Activated CD8-positive, alpha-beta T cell treated with anti-CD3 and anti-CD28 coated beads, Interleukin-2, amount 10 ng/mL, durations not matched to agents 7 days and 5 days (primary cell): ENCODE measurements around the gene COX6A2. TPM values are rescaled to one million over a fixed set of nuclear protein-coding genes. Genes with fewer than 3 reads are reported as not detected.
A peak's percentile ranks its signal among the peaks of the same experiment; 100 is the strongest.

ENCODE experiments used
- ATAC-seq: fragments of 150-1000 bp; cut with Tn5 transposase; one replicate; pipeline ENCODE4 v1.10.0; 2021; ENCODE audit warnings: moderate library complexity
- CTCF ChIA-PET: fragments of 350-600 bp; sonication (Branson Sonifier 250); formaldehyde crosslinking; loops from one replicate; lab custom pipeline; 2021; ENCODE audit warnings: antibody characterized with exemption; lab: Charles Lee
- POLR2A ChIA-PET: fragments of 350-600 bp; sonication (Branson Sonifier 250); formaldehyde crosslinking; loops from one replicate; lab custom pipeline; 2021; ENCODE audit warnings: antibody characterized with exemption; lab: Charles Lee
- DNase-seq: peaks from one replicate; pipeline ENCODE4 v3.0.0-alpha.2; 2020
- H3K27ac Mint-ChIP-seq: one replicate; pipeline ENCODE4 v1.8.0; 2021; ENCODE audit warnings: mild to moderate bottlenecking, mixed read lengths
- H3K27me3 Mint-ChIP-seq: one replicate; pipeline ENCODE4 v1.8.0; 2021; ENCODE audit warnings: low read depth, mixed read lengths
- H3K36me3 Mint-ChIP-seq: one replicate; pipeline ENCODE4 v1.8.0; 2021; ENCODE audit warnings: low read depth, mixed read lengths
- H3K4me1 Mint-ChIP-seq: one replicate; pipeline ENCODE4 v1.8.0; 2021; ENCODE audit warnings: low read depth, mixed read lengths
- H3K4me3 Mint-ChIP-seq: one replicate; pipeline ENCODE4 v1.8.0; 2021; ENCODE audit warnings: mild to moderate bottlenecking, mixed read lengths
- H3K9me3 Mint-ChIP-seq: one replicate; pipeline ENCODE4 v1.8.0; 2022; ENCODE audit warnings: mixed read lengths; ENCODE audit not compliant: insufficient read depth
- total RNA-seq, 2 experiments: library from RNA; stranded (reverse); gene quantifications; one replicate each; pipeline ENCODE4 v1.2.3, GENCODE V29; 2021

Gene COX6A2
- total RNA-seq, result not detected

- CTCF ChIA-PET, result interaction anchor here (1.2 to 3.1 kb wide), 2 partner anchors 28 to 46 kb away, joined by 6 to 11 read pairs; no protein-coding TSS in a partner anchor
- H3K4me3 Mint-ChIP-seq, result no peak within 1 kb of the TSS
Measured at GRCh38 chr16:31428279-31428597, at the start of gene COX6A2. Gene COX6A2 (minus strand): TSS chr16:31428360. CDS start chr16:31428325, 35 bp downstream.

GRCh38 chr16:31477220-31478216 is 49.4 kb upstream of the COX6A2 start:
- DNase-seq, result peak; percentile 51
- POLR2A ChIA-PET, result interaction anchor here (0.6 to 2.7 kb wide), 7 partner anchors 10 to 511 kb away, joined by 3 to 9 read pairs (median 4); partner anchors contain the start of gene ARMC5
- Mint-ChIP-seq H3K4me3 (peak overlapping the region; percentile 79), H3K4me1 (peaks cover 26% of the 10 kb centered on the region), H3K9me3 (no peaks in the 10 kb centered on the region), H3K36me3 (no peaks in the 10 kb centered on the region), H3K27ac (no peak overlapping the region), H3K27me3 (peaks cover 44% of the 10 kb centered on the region)
- CTCF ChIA-PET, result interaction anchor here (1.7 to 1.9 kb wide), 2 partner anchors 17 to 19 kb away, joined by 4 to 11 read pairs; partner anchors contain the start of gene ARMC5
- ATAC-seq, result peak; percentile 33

More at GRCh38 chr16:31428279-31428597, at the start of gene COX6A2:
- Mint-ChIP-seq H3K27ac (no peak within 1 kb of the TSS), H3K4me1 (peaks cover 53% of the 10 kb centered on the region), H3K36me3 (peaks cover 3% of the 10 kb centered on the region), H3K9me3 (no peaks in the 10 kb centered on the region), H3K27me3 (peaks cover 10% of the 10 kb centered on the region)
- DNase-seq (no peak), ATAC-seq (no peak)
- POLR2A ChIA-PET, result interaction anchor here (1.2 kb wide), 1 partner anchor 9 kb away, joined by 3 read pairs; no protein-coding TSS in a partner anchor

- CTCF ChIA-PET, result interaction anchor here (1.7 to 2.5 kb wide), 3 partner anchors 16 to 18 kb away, joined by 4 to 17 read pairs (median 11); partner anchors contain the start of gene ARMC5
- DNase-seq, result peak; percentile 92
- peaks cover 27% of the 10 kb centered on the region for H3K4me1 Mint-ChIP-seq
- peak overlapping the region; percentile 79 for H3K4me3 Mint-ChIP-seq
- H3K27ac Mint-ChIP-seq, result peak overlapping the region; percentile 72
- POLR2A ChIA-PET, result interaction anchor here (0.6 to 2.7 kb wide), 6 partner anchors 11 to 510 kb away, joined by 3 to 9 read pairs (median 4); partner anchors contain the start of gene ARMC5
- no peaks in the 10 kb centered on the region for H3K9me3 Mint-ChIP-seq
- peaks cover 44% of the 10 kb centered on the region for H3K27me3 Mint-ChIP-seq
- no peaks in the 10 kb centered on the region for H3K36me3 Mint-ChIP-seq
- ATAC-seq, result peak; percentile 90
Measured at GRCh38 chr16:31476303-31477219, 48.4 kb upstream of the COX6A2 start.

GRCh38 chr16:31475946-31476302 is 47.8 kb upstream of the COX6A2 start:
- Mint-ChIP-seq H3K4me3 (peak overlapping the region; percentile 79), H3K4me1 (peaks cover 27% of the 10 kb centered on the region), H3K9me3 (no peaks in the 10 kb centered on the region), H3K27ac (peak overlapping the region; percentile 72), H3K36me3 (peaks cover 3% of the 10 kb centered on the region), H3K27me3 (peaks cover 47% of the 10 kb centered on the region)
- DNase-seq (no peak), ATAC-seq (no peak)
- ChIA-PET POLR2A (interaction anchor here (1.2 to 2.7 kb wide), 4 partner anchors 12 to 397 kb away, joined by 4 to 9 read pairs (median 4); partner anchors contain the start of genes ARMC5 and ZNF267), CTCF (interaction anchor here (2.5 kb wide), 1 partner anchor 15 kb away, joined by 17 read pairs; no protein-coding TSS in a partner anchor)

GRCh38 chr16:31474773-31475738 is 46.9 kb upstream of the COX6A2 start:
- ATAC-seq (no peak), DNase-seq (no peak)
- ChIA-PET CTCF (interaction anchor here (1.4 to 2.5 kb wide), 3 partner anchors 14 to 394 kb away, joined by 3 to 17 read pairs (median 5); partner anchors contain the start of gene ZNF843), POLR2A (interaction anchor here (1.2 to 2.7 kb wide), 5 partner anchors 12 to 398 kb away, joined by 3 to 9 read pairs (median 4); partner anchors contain the start of gene ZNF267)
- Mint-ChIP-seq H3K27me3 (peaks cover 42% of the 10 kb centered on the region), H3K9me3 (no peaks in the 10 kb centered on the region), H3K4me3 (no peak overlapping the region), H3K4me1 (peaks cover 27% of the 10 kb centered on the region), H3K27ac (no peak overlapping the region), H3K36me3 (peaks cover 3% of the 10 kb centered on the region)

- ATAC-seq, result no peak
- Mint-ChIP-seq H3K27ac (no peak overlapping the region), H3K36me3 (peaks cover 3% of the 10 kb centered on the region)
Measured at GRCh38 chr16:31474173-31474714, 46.1 kb upstream of the COX6A2 start.

GRCh38 chr16:31473264-31473984 is 45.3 kb upstream of the COX6A2 start:
- peaks cover 28% of the 10 kb centered on the region for H3K4me1 Mint-ChIP-seq
- ATAC-seq (no peak), DNase-seq (no peak)
- H3K27me3 Mint-ChIP-seq, result peaks cover 35% of the 10 kb centered on the region
- no peak overlapping the region for H3K27ac Mint-ChIP-seq
- no peaks in the 10 kb centered on the region for H3K9me3 Mint-ChIP-seq
- CTCF ChIA-PET, result interaction anchor here (1.4 to 2.5 kb wide), 2 partner anchors 13 to 31 kb away, joined by 3 to 17 read pairs; partner anchors contain the start of gene ZNF843
- H3K36me3 Mint-ChIP-seq, result peaks cover 3% of the 10 kb centered on the region
- POLR2A ChIA-PET, result no interaction called here
- H3K4me3 Mint-ChIP-seq, result no peak overlapping the region

More at GRCh38 chr16:31474173-31474714, 46.1 kb upstream of the COX6A2 start:
- ChIA-PET POLR2A (interaction anchor here (1.2 kb wide), 2 partner anchors 14 to 17 kb away, joined by 3 read pairs; no protein-coding TSS in a partner anchor), CTCF (interaction anchor here (1.4 to 2.5 kb wide), 3 partner anchors 14 to 394 kb away, joined by 3 to 17 read pairs (median 5); partner anchors contain the start of gene ZNF843)
- H3K27me3 Mint-ChIP-seq, result peaks cover 39% of the 10 kb centered on the region
- H3K4me3 Mint-ChIP-seq, result no peak overlapping the region
- no peak for DNase-seq
- no peaks in the 10 kb centered on the region for H3K9me3 Mint-ChIP-seq
- H3K4me1 Mint-ChIP-seq, result peaks cover 27% of the 10 kb centered on the region

- CTCF ChIA-PET, result no interaction called here
- H3K36me3 Mint-ChIP-seq, result peaks cover 3% of the 10 kb centered on the region
- peaks cover 35% of the 10 kb centered on the region for H3K27me3 Mint-ChIP-seq
- H3K9me3 Mint-ChIP-seq, result no peaks in the 10 kb centered on the region
- peak overlapping the region; percentile 58 for H3K4me3 Mint-ChIP-seq
- H3K27ac Mint-ChIP-seq, result no peak overlapping the region
- peak; percentile 46 for DNase-seq
- POLR2A ChIA-PET, result no interaction called here
- peaks cover 30% of the 10 kb centered on the region for H3K4me1 Mint-ChIP-seq
- ATAC-seq, result peak; percentile 19
Measured at GRCh38 chr16:31472709-31473203, 44.6 kb upstream of the COX6A2 start.
